NCI-H1417 treated with DMSO at 0.1 percent for 48 hours (cell line): Measurements from ENCODE around the gene GJD3.
"Not testable (repeated sequence)": the region's sequence is repeated elsewhere in the genome, so short reads cannot be mapped to it uniquely, and the experiment has no call there.

Experiments used
- DNase-seq: peaks from one replicate; lab custom pipeline; 2025; lab: John Stamatoyannopoulos, UW

Gene GJD3

GRCh38 chr17:40367728-40368127 is 3.2 kb upstream of the GJD3 start:
- DNase-seq, result not testable (repeated sequence)

- no peak for DNase-seq
Measured at GRCh38 chr17:40366861-40367518, 2.5 kb upstream of the GJD3 start.

- DNase-seq, result no peak
Measured at GRCh38 chr17:40366076-40366860, 1.7 kb upstream of the GJD3 start.

- no peak for DNase-seq
Measured at GRCh38 chr17:40364906-40365305, 369 bp upstream of the GJD3 start.

GRCh38 chr17:40363111-40363827 is 1.3 kb downstream of the GJD3 start:
- DNase-seq, result no peak

GRCh38 chr17:40362696-40363110 is 1.8 kb downstream of the GJD3 start:
- no peak for DNase-seq

GRCh38 chr17:40361925-40362695 is 2.4 kb downstream of the GJD3 start:
- DNase-seq, result no peak

- no peak for DNase-seq
Measured at GRCh38 chr17:40361063-40361924, 3.2 kb downstream of the GJD3 start.

- DNase-seq, result no peak
Measured at GRCh38 chr17:40360091-40360490, 4.4 kb downstream of the GJD3 start.

GRCh38 chr17:40358323-40359038 is 6.1 kb downstream of the GJD3 start:
- no peak for DNase-seq

- no peak for DNase-seq
Measured at GRCh38 chr17:40356990-40357881, 7.3 kb downstream of the GJD3 start.

GRCh38 chr17:40355804-40356758 is 8.5 kb downstream of the GJD3 start:
- no peak for DNase-seq

- DNase-seq, result no peak
Measured at GRCh38 chr17:40355123-40355803, 9.3 kb downstream of the GJD3 start.

GRCh38 chr17:40354221-40355122 is 10.1 kb downstream of the GJD3 start:
- DNase-seq, result no peak

- no peak for DNase-seq
Measured at GRCh38 chr17:40352779-40353394, 11.7 kb downstream of the GJD3 start.

- no peak for DNase-seq
Measured at GRCh38 chr17:40352237-40352778, 12.2 kb downstream of the GJD3 start.
